ENCODE measurements around the gene PRMT9. TPM values are rescaled to one million over a fixed set of nuclear protein-coding genes. Genes with fewer than 3 reads are reported as not detected.

PRMT9 gene
- total and polyA plus RNA-seq, 10 of the 15 experiments (the other 5 are each of a cell fraction or from before 2014, with no cell fraction given): 4.1 to 11.8 (median 7.6) TPM

DNA sequence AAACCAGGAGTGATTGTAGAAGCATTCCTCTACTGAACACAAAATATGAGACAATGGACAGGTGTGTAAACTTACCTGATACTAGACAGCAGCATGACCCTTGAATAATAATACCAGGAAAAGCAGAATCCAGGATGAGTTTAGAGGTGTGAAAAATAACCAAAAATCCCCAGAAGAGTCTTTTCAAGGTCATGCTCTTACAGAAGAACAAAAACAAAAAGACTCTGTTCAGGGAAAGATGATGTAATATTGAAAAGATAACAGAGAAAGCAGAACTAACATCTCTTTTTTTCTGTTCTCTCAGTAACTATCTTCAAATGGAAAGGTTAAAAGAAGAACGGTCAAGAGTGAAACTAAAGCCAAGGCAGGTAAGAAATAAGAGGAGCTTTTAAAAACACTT is 33.9 kb upstream of the PRMT9 start (continued):
- TF ChIP-seq, protein P1, sequence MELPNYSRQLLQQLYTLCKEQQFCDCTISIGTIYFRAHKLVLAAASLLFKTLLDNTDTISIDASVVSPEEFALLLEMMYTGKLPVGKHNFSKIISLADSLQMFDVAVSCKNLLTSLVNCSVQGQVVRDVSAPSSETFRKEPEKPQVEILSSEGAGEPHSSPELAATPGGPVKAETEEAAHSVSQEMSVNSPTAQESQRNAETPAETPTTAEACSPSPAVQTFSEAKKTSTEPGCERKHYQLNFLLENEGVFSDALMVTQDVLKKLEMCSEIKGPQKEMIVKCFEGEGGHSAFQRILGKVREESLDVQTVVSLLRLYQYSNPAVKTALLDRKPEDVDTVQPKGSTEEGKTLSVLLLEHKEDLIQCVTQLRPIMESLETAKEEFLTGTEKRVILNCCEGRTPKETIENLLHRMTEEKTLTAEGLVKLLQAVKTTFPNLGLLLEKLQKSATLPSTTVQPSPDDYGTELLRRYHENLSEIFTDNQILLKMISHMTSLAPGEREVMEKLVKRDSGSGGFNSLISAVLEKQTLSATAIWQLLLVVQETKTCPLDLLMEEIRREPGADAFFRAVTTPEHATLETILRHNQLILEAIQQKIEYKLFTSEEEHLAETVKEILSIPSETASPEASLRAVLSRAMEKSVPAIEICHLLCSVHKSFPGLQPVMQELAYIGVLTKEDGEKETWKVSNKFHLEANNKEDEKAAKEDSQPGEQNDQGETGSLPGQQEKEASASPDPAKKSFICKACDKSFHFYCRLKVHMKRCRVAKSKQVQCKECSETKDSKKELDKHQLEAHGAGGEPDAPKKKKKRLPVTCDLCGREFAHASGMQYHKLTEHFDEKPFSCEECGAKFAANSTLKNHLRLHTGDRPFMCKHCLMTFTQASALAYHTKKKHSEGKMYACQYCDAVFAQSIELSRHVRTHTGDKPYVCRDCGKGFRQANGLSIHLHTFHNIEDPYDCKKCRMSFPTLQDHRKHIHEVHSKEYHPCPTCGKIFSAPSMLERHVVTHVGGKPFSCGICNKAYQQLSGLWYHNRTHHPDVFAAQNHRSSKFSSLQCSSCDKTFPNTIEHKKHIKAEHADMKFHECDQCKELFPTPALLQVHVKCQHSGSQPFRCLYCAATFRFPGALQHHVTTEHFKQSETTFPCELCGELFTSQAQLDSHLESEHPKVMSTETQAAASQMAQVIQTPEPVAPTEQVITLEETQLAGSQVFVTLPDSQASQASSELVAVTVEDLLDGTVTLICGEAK (IDR thresholded peaks at IDR 0.05; ENCODE audit: borderline replicate concordance): no peak; the same call in 1 of the 2 replicates
- TF ChIP-seq TARDBP (IDR thresholded peaks at IDR 0.05; ENCODE audit: borderline replicate concordance) (no peak), BCLAF1 (IDR thresholded peaks at IDR 0.05) (no peak), ZSCAN29 (IDR thresholded peaks at IDR 0.05) (no peak), EP300 (IDR thresholded peaks at IDR 0.05; ENCODE audit: borderline replicate concordance in 1 of 2, control insufficient read depth in 1 of 2, low read depth in 2 of 2, low read length in 2 of 2) (peak; percentile 28 to 65; a peak in 3 of 4 replicates), BCL11A (IDR thresholded peaks at IDR 0.05; ENCODE audit: low read depth, low read length) (no peak), ATF7 (IDR thresholded peaks at IDR 0.05; ENCODE audit: low read depth) (peak; percentile 98), SREBF1 (IDR thresholded peaks at IDR 0.05; ENCODE audit: low read length) (no peak), PBX3 (IDR thresholded peaks at IDR 0.05; ENCODE audit: insufficient replicate concordance, low read depth, low read length) (no peak), SUPT20H (IDR thresholded peaks at IDR 0.05; ENCODE audit: borderline replicate concordance, control insufficient read depth, low read depth, low read length) (no peak), CREB1 (IDR thresholded peaks at IDR 0.05; ENCODE audit: low read depth) (peak; percentile 9; the same call in 1 of the 2 replicates), JUND (IDR thresholded peaks at IDR 0.05; ENCODE audit: low read depth, low read length) (no peak)
- TF ChIP-seq, protein P2, sequence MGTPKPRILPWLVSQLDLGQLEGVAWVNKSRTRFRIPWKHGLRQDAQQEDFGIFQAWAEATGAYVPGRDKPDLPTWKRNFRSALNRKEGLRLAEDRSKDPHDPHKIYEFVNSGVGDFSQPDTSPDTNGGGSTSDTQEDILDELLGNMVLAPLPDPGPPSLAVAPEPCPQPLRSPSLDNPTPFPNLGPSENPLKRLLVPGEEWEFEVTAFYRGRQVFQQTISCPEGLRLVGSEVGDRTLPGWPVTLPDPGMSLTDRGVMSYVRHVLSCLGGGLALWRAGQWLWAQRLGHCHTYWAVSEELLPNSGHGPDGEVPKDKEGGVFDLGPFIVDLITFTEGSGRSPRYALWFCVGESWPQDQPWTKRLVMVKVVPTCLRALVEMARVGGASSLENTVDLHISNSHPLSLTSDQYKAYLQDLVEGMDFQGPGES (IDR thresholded peaks at IDR 0.05): no peak
- TF ChIP-seq, protein P3, sequence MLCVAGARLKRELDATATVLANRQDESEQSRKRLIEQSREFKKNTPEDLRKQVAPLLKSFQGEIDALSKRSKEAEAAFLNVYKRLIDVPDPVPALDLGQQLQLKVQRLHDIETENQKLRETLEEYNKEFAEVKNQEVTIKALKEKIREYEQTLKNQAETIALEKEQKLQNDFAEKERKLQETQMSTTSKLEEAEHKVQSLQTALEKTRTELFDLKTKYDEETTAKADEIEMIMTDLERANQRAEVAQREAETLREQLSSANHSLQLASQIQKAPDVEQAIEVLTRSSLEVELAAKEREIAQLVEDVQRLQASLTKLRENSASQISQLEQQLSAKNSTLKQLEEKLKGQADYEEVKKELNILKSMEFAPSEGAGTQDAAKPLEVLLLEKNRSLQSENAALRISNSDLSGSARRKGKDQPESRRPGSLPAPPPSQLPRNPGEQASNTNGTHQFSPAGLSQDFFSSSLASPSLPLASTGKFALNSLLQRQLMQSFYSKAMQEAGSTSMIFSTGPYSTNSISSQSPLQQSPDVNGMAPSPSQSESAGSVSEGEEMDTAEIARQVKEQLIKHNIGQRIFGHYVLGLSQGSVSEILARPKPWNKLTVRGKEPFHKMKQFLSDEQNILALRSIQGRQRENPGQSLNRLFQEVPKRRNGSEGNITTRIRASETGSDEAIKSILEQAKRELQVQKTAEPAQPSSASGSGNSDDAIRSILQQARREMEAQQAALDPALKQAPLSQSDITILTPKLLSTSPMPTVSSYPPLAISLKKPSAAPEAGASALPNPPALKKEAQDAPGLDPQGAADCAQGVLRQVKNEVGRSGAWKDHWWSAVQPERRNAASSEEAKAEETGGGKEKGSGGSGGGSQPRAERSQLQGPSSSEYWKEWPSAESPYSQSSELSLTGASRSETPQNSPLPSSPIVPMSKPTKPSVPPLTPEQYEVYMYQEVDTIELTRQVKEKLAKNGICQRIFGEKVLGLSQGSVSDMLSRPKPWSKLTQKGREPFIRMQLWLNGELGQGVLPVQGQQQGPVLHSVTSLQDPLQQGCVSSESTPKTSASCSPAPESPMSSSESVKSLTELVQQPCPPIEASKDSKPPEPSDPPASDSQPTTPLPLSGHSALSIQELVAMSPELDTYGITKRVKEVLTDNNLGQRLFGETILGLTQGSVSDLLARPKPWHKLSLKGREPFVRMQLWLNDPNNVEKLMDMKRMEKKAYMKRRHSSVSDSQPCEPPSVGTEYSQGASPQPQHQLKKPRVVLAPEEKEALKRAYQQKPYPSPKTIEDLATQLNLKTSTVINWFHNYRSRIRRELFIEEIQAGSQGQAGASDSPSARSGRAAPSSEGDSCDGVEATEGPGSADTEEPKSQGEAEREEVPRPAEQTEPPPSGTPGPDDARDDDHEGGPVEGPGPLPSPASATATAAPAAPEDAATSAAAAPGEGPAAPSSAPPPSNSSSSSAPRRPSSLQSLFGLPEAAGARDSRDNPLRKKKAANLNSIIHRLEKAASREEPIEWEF (IDR thresholded peaks at IDR 0.05; ENCODE audit: insufficient replicate concordance, low read depth, low read length): no peak

Data from GM12878 (cell line).